OCI-LY3 (cell line): Measurements from ENCODE around the gene ATF6.

Source experiments
- EZH2phosphoT487 ChIP-seq: fragments of 200-600 bp; shearing (Covaris generic); IDR thresholded peaks from 2 replicates; pipeline ENCODE4 v1.6.1; 2018; ENCODE audit warnings: antibody characterized with exemption, mixed run types, low read depth
- TF ChIP-seq, protein P1 (sequence below): fragments of 200-600, 300-600 bp; sonication (generic); IDR thresholded peaks from 2 replicates; pipeline ENCODE4 v1.5.1; 2014; ENCODE audit warnings: antibody characterized with exemption, low read length, low read depth

DNA sequence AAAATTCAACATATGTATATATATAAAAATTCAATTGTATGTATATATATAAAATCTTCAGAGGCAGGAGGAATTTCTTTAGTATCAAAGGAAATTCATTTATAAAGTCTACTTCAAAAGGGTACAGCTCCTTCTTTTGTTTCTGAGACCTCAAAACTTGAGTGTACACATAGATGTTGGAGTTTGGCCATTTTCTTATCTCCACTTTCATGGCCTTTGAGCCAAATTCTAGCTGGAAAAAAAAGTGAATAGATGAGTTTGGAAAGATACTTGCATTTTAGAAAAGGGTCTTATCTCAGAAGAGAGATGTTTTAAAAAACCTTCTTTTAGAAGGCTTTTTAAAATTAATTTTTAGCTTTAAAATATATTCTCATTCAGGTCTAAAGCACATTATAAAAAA lies 103.2 kb downstream of the ATF6 start:
- TF ChIP-seq, protein P1, sequence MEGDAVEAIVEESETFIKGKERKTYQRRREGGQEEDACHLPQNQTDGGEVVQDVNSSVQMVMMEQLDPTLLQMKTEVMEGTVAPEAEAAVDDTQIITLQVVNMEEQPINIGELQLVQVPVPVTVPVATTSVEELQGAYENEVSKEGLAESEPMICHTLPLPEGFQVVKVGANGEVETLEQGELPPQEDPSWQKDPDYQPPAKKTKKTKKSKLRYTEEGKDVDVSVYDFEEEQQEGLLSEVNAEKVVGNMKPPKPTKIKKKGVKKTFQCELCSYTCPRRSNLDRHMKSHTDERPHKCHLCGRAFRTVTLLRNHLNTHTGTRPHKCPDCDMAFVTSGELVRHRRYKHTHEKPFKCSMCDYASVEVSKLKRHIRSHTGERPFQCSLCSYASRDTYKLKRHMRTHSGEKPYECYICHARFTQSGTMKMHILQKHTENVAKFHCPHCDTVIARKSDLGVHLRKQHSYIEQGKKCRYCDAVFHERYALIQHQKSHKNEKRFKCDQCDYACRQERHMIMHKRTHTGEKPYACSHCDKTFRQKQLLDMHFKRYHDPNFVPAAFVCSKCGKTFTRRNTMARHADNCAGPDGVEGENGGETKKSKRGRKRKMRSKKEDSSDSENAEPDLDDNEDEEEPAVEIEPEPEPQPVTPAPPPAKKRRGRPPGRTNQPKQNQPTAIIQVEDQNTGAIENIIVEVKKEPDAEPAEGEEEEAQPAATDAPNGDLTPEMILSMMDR: no peak
- no peak for TF ChIP-seq EZH2phosphoT487
